Measurements from ENCODE around the gene DPYSL4. TPM values are rescaled to one million over a fixed set of nuclear protein-coding genes. Genes with fewer than 3 reads are reported as not detected.

Gene DPYSL4
- total RNA-seq, 4 donors from 2014 or later = 0.79 TPM; not detected in 3

DNA sequence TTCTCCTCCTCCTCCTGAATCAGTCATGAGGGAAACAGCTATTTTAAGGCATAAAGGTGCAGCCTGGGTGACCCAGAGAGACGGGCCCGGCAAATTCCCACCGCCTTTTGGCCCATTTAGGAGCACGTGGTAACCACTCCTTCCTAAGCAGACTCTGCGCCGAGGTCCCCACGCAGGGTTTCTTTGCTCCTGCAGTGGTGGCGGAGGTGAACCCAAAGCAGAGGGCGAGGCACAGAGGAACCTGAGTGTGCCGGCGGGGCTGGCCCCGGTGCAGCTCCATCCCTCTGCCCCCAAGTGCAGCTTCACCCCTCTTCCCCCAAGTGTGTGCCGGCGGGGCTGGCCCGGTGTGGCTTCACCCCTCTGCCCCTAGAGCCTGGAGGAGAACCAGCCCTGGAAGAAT, 50.6 kb downstream of the DPYSL4 start:
- H3K36me3 ChIP-seq = no peaks in the 10 kb centered on the region
- H3K9me3 ChIP-seq = no peaks in the 10 kb centered on the region
- in situ Hi-C loops (cut with MboI; ENCODE audit: low pct_ligation_motif_present in 1 of 4, low pct_unique_long_range_greater_than_20kb in 1 of 4, low sequenced_read_pairs in 3 of 4) (loop anchor here in 2 of 4 donors (25.0 kb wide), 2 partner anchors 100 to 400 kb away; partner anchors contain the start of gene LRRC27 (in 1 of the 2)), intact Hi-C loops (cut with DNase I; ENCODE audit: low total_unique reads) (no loop called here)
- no peak for DNase-seq
- H3K4me3 ChIP-seq = no peak overlapping the region
- TF ChIP-seq, protein P1, sequence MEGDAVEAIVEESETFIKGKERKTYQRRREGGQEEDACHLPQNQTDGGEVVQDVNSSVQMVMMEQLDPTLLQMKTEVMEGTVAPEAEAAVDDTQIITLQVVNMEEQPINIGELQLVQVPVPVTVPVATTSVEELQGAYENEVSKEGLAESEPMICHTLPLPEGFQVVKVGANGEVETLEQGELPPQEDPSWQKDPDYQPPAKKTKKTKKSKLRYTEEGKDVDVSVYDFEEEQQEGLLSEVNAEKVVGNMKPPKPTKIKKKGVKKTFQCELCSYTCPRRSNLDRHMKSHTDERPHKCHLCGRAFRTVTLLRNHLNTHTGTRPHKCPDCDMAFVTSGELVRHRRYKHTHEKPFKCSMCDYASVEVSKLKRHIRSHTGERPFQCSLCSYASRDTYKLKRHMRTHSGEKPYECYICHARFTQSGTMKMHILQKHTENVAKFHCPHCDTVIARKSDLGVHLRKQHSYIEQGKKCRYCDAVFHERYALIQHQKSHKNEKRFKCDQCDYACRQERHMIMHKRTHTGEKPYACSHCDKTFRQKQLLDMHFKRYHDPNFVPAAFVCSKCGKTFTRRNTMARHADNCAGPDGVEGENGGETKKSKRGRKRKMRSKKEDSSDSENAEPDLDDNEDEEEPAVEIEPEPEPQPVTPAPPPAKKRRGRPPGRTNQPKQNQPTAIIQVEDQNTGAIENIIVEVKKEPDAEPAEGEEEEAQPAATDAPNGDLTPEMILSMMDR (IDR thresholded peaks at IDR 0.05) = no peak
- TF ChIP-seq POLR2A (IDR thresholded peaks at IDR 0.05) (no peak), EP300 (IDR thresholded peaks at IDR 0.05; ENCODE audit: low read depth) (no peak), POLR2AphosphoS5 (IDR thresholded peaks at IDR 0.05) (no peak)
- WGBS, 2 donors (ENCODE audit: low coverage in 1 of 2) = 89% methylated on average over 13 of the region's 15 CpGs; no CpG with 5 or more reads in 1 of the 2 donors
- no peaks in the 10 kb centered on the region for H3K27me3 ChIP-seq
- H3K4me1 ChIP-seq = no peaks in the 10 kb centered on the region
- no peak overlapping the region for H3K27ac ChIP-seq

GRCh38 chr10:132237871-132238270, 51.1 kb downstream of the DPYSL4 start:
- Histone ChIP-seq H3K9me3 (no peaks in the 10 kb centered on the region), H3K36me3 (no peaks in the 10 kb centered on the region), H3K27me3 (no peaks in the 10 kb centered on the region), H3K4me1 (no peaks in the 10 kb centered on the region), H3K4me3 (no peak overlapping the region), H3K27ac (no peak overlapping the region)
- TF ChIP-seq POLR2AphosphoS5 (IDR thresholded peaks at IDR 0.05) (no peak), EP300 (IDR thresholded peaks at IDR 0.05; ENCODE audit: low read depth) (no peak), POLR2A (IDR thresholded peaks at IDR 0.05) (no peak)
- TF ChIP-seq, protein P1 (IDR thresholded peaks at IDR 0.05) = no peak
- WGBS, 2 donors (ENCODE audit: low coverage in 1 of 2) = 50 to 62% methylated on average over 1 to 9 of the region's 9 CpGs
- no peak for DNase-seq
- intact Hi-C loops (cut with DNase I; ENCODE audit: low total_unique reads) = no loop called here
- in situ Hi-C loops (cut with MboI; ENCODE audit: low pct_ligation_motif_present in 1 of 4, low pct_unique_long_range_greater_than_20kb in 1 of 4, low sequenced_read_pairs in 3 of 4) = loop anchor here in 2 of 4 donors (25.0 kb wide), 2 partner anchors 99 to 399 kb away; partner anchors contain the start of gene LRRC27 (in 1 of the 2)

GRCh38 chr10:132238371-132239125, 51.8 kb downstream of the DPYSL4 start:
- TF ChIP-seq, protein P1 (IDR thresholded peaks at IDR 0.05) = no peak
- no peak for TF ChIP-seq POLR2AphosphoS5 (IDR thresholded peaks at IDR 0.05)
- TF ChIP-seq POLR2A (IDR thresholded peaks at IDR 0.05) = no peak
- no peak for TF ChIP-seq EP300 (IDR thresholded peaks at IDR 0.05; ENCODE audit: low read depth)

GRCh38 chr10:132239126-132240031, 52.6 kb downstream of the DPYSL4 start:
- no peak for TF ChIP-seq POLR2AphosphoS5 (IDR thresholded peaks at IDR 0.05)
- TF ChIP-seq, protein P1 (IDR thresholded peaks at IDR 0.05) = no peak
- TF ChIP-seq POLR2A (IDR thresholded peaks at IDR 0.05) = no peak
- Histone ChIP-seq H3K27ac (no peak overlapping the region), H3K9me3 (no peaks in the 10 kb centered on the region), H3K36me3 (no peaks in the 10 kb centered on the region), H3K4me1 (no peaks in the 10 kb centered on the region), H3K27me3 (no peaks in the 10 kb centered on the region), H3K4me3 (no peak overlapping the region)
- no peak for DNase-seq
- 71% methylated on average over 28 of the region's 29 CpGs; no CpG with 5 or more reads in 1 of the 2 donors for WGBS, 2 donors (ENCODE audit: low coverage in 1 of 2)
- in situ Hi-C loops (cut with MboI; ENCODE audit: low pct_ligation_motif_present in 1 of 4, low pct_unique_long_range_greater_than_20kb in 1 of 4, low sequenced_read_pairs in 3 of 4) (loop anchor here in 2 of 4 donors (25.0 kb wide), 2 partner anchors 98 to 398 kb away; partner anchors contain the start of gene LRRC27 (in 1 of the 2)), intact Hi-C loops (cut with DNase I; ENCODE audit: low total_unique reads) (no loop called here)

More at GRCh38 chr10:132238371-132239125, 51.8 kb downstream of the DPYSL4 start:
- Histone ChIP-seq H3K4me3 (no peak overlapping the region), H3K27me3 (no peaks in the 10 kb centered on the region), H3K27ac (no peak overlapping the region), H3K9me3 (no peaks in the 10 kb centered on the region), H3K36me3 (no peaks in the 10 kb centered on the region), H3K4me1 (no peaks in the 10 kb centered on the region)
- DNase-seq = no peak
- in situ Hi-C loops (cut with MboI; ENCODE audit: low pct_ligation_motif_present in 1 of 4, low pct_unique_long_range_greater_than_20kb in 1 of 4, low sequenced_read_pairs in 3 of 4) (loop anchor here in 2 of 4 donors (25.0 kb wide), 2 partner anchors 99 to 399 kb away; partner anchors contain the start of gene LRRC27 (in 1 of the 2)), intact Hi-C loops (cut with DNase I; ENCODE audit: low total_unique reads) (no loop called here)
- WGBS, 2 donors (ENCODE audit: low coverage in 1 of 2) = 85% methylated on average over 17 of the region's 17 CpGs; no CpG with 5 or more reads in 1 of the 2 donors
